Measurements from ENCODE around the gene RPA1.

Gene RPA1

GRCh38 chr17:1907909-1908698, 78.3 kb downstream of the RPA1 start:
- DNase-seq = peak in 14 of 56 donors; percentile 16 to 70 (median 32)

GRCh38 chr17:1908699-1909309, 79.0 kb downstream of the RPA1 start:
- peak in 39 of 56 donors; percentile 5 to 77 (median 42) for DNase-seq

GRCh38 chr17:1909985-1910384, 80.2 kb downstream of the RPA1 start:
- no peak for DNase-seq

GRCh38 chr17:1912146-1912545, 82.3 kb downstream of the RPA1 start:
- no peak for DNase-seq

GRCh38 chr17:1913702-1914101, 83.9 kb downstream of the RPA1 start:
- no peak for DNase-seq

GRCh38 chr17:1914661-1915083, 84.9 kb downstream of the RPA1 start:
- no peak for DNase-seq

GRCh38 chr17:1915889-1916288, 86.1 kb downstream of the RPA1 start:
- DNase-seq = no peak

GRCh38 chr17:1916316-1916715, 86.5 kb downstream of the RPA1 start:
- no peak for DNase-seq

- DNase-seq = no peak
These were observed 87.3 kb downstream of the RPA1 start for GRCh38 chr17:1916963-1917715.

GRCh38 chr17:1918346-1919162, 88.7 kb downstream of the RPA1 start:
- no peak for DNase-seq

GRCh38 chr17:1919201-1919600, 89.4 kb downstream of the RPA1 start:
- no peak for DNase-seq

- peak in 42 of 56 donors; percentile 10 to 79 (median 40) for DNase-seq
These were observed 91.1 kb downstream of the RPA1 start for GRCh38 chr17:1920948-1921351.

- no peak for DNase-seq
These were observed 99.2 kb downstream of the RPA1 start for GRCh38 chr17:1928976-1929375.

- peak in 12 of 56 donors; percentile 8 to 46 (median 28) for DNase-seq
These were observed 100.5 kb downstream of the RPA1 start for GRCh38 chr17:1930337-1930645.

- peak in 28 of 56 donors; percentile 8 to 63 (median 28) for DNase-seq
These were observed 102.2 kb downstream of the RPA1 start for GRCh38 chr17:1931844-1932579.

- no peak for DNase-seq
These were observed 104.3 kb downstream of the RPA1 start for GRCh38 chr17:1933875-1934715.

GRCh38 chr17:1934901-1935300, 105.1 kb downstream of the RPA1 start:
- DNase-seq = no peak

GRCh38 chr17:1936766-1937165, 107.0 kb downstream of the RPA1 start:
- no peak for DNase-seq

GRCh38 chr17:1937461-1937860, 107.7 kb downstream of the RPA1 start:
- DNase-seq = no peak

Measured in nucleus accumbens (tissue), 56 donors.